ENCODE data around the gene HERC3. TPM values are rescaled to one million over a fixed set of nuclear protein-coding genes. Genes with fewer than 3 reads are reported as not detected.

The HERC3 gene
- total RNA-seq, 1 experiment from 2014 or later = 2.8 TPM

GRCh38 chr4:88720451-88721428 lies 128.5 kb downstream of the HERC3 start:
- DNase-seq (ENCODE audit: low spot score) = no peak

DNA sequence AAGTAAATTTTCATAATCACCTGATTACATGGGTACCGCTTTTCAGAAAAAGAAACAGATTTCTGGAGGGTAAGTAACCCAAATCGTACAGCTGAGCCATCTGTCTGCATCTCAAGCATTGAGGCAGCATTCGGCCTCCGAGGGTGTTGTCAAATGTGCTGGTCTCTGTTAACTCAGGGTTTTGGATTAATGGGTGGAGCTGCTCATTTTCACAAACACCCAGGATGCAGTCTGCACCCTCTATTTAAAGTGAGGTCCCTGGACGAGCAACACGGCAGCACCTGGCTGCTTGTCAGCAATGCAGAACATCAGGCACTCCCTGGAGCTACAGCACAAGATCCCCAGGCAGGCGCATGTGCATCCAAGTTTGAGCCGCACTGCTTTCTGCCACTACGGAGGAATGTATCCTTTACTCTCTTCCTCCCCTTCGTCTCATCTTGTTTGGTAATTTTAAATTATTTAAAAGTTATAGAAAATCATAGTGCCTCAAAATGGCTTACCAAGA lies 130.0 kb downstream of the HERC3 start:
- DNase-seq (ENCODE audit: low spot score) = no peak

DNA sequence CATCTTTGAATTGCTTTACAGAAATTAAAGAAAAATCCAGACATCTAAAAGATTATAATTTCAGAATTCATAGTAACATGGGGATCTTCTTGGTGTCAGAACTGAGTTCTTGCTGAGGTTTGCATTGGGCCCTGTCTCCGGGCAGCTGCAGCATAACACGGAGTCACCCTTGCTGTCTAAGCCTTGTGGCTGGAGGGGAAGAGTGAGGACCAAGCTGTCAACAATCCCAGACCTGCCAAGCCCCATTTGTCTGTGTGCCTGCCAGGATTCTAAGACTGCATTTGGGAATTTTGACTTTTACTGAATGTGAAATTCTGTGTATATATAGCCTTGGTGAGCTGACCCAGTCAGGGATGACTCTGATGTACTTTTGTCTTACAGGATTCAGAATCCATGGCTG lies 130.5 kb downstream of the HERC3 start:
- DNase-seq (ENCODE audit: low spot score) = no peak

GRCh38 chr4:88724406-88724805 lies 132.1 kb downstream of the HERC3 start:
- DNase-seq (ENCODE audit: low spot score) = no peak

DNA sequence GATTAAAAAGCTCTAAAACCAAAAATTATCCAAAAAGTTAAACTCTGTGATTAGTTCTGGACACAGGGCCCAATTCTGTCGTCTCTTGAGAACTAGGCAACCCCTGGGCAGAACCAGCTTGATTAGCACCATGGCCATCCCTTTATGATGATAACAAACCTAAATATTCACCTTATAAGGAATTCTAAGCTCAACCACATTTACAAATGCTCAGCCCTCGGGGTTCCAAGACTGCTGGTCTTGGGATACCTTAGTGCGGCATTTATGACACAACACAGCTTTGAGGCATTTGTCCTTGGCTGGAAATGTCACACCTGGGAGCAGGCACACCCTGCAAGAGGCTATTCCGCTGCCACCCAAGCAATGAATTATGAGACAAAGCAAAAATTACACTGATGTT lies 132.9 kb downstream of the HERC3 start:
- no peak for DNase-seq (ENCODE audit: low spot score)

DNA sequence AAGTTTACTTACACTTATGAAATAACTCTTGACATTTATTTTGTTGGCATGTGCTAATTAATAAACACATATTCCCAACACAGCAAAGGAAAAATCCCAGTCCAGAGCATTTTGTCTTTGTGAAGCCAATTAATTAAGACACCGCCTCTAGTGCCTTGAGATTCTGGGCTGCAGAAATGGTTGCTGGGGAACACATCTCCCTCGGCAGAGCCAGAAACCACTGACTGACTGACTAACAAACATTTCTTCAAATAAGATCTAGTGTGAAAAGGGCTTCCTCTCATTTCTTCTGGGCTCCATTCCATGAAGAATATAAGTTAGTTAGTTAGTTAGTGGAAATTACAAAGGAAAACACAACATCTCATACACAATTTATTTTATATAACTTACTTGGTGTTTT lies 133.7 kb downstream of the HERC3 start:
- no peak for DNase-seq (ENCODE audit: low spot score)

- no peak for DNase-seq (ENCODE audit: low spot score)
Observed at GRCh38 chr4:88728146-88728545, 135.9 kb downstream of the HERC3 start.

DNA sequence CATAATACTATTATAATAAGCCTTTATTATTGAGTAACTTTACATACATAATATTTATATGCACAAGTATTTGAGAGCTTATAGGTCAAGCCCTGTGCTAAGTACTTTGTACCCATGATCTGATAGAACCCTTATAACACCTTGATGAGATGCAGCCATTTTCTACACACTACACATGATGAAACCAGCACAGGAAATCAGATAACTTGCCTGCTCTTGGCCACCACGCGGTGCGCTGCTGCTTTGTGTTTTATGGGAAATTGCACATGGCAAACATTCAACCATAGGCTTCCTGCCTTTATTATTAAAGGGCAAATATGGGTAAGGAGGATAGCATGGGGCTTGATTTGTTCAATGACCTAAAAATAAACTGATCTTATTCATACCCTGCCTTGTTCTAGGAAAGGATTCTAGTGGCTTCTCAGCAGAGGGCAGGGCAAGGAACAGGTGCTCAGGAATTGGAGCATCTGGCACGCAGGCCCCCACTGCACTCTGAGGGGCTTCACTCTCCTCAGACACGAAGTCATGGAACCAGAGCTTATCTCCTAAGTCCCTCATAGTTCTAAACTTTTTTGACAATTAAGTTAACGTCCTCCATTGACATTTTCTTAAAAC lies 137.0 kb downstream of the HERC3 start:
- DNase-seq (ENCODE audit: low spot score) = no peak

DNA sequence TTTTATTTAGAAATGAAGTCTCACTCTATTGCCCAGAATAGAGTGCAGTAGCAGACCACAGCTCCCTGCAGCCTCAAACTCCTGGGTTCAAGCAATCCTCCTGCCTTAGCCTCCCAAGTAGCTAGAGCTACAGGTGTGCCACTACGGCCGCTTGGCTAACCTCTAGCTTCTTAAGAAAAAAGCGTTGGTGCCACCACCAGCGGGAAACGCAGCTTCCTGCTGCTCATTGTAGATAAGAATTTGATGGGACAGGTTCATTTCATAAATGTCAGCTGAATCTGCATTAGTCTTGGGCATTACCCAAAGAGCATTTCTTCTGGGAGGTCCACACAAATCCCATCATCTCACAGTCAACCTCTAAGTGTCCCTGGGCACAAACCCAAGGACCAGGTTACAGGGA lies 138.5 kb downstream of the HERC3 start:
- no peak for DNase-seq (ENCODE audit: low spot score)

DNA sequence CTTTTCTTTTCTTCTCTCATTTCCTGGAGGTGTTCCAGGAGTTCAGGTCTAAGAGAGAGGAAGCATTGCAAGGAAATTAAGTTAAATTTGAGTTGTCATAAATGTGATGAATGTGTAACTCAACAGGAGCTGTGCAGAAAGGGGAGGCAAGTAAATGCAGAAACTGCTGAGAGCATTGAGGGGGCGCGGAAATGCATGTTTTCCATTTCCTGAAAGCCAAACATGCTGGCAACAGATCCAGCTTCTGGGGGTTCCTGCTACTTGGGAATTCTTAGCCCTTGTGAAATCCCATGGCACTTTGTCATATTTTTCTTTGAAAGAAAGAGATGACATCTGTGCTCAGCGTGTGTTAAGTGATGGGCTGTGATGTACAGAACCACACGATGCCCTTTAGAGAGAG lies 139.1 kb downstream of the HERC3 start:
- DNase-seq (ENCODE audit: low spot score) = no peak

DNA sequence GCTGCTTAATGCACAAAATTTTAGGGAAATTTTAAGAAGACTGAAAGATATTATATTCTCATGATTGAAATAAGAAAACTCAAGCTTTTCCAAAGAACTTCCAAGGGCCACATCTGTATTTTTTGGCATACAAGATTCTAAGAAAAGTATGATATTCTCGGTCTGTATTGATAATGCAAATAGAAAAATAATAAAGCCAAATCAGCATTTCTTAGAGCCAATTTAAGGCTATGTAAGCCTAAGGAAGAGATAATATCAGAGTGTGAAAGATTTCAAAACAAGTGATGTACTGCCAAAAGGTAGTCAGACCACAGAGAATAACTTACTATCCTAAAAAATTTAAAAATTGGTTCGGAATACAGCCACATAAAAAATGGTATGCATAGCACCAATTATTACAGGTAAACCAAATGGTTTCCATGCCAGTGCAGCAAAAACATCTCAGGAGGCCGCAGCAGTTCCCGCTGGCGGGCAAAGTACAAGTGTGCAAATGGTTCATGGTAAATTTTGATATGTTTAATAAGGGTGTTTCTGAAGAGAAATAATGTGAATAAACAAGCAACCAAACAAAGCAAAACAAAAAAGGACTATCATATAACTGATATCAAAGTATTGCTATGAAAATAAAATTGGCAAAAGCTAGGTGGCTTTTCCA lies 140.6 kb downstream of the HERC3 start:
- no peak for DNase-seq (ENCODE audit: low spot score)

GRCh38 chr4:88734403-88734949 lies 142.2 kb downstream of the HERC3 start:
- DNase-seq (ENCODE audit: low spot score) = no peak

GRCh38 chr4:88735564-88735963 lies 143.3 kb downstream of the HERC3 start:
- no peak for DNase-seq (ENCODE audit: low spot score)

GRCh38 chr4:88736264-88736663 lies 144.0 kb downstream of the HERC3 start:
- DNase-seq (ENCODE audit: low spot score) = no peak

- DNase-seq (ENCODE audit: low spot score) = peak; percentile 39
Observed at GRCh38 chr4:88737307-88737941, 145.1 kb downstream of the HERC3 start.

DNA sequence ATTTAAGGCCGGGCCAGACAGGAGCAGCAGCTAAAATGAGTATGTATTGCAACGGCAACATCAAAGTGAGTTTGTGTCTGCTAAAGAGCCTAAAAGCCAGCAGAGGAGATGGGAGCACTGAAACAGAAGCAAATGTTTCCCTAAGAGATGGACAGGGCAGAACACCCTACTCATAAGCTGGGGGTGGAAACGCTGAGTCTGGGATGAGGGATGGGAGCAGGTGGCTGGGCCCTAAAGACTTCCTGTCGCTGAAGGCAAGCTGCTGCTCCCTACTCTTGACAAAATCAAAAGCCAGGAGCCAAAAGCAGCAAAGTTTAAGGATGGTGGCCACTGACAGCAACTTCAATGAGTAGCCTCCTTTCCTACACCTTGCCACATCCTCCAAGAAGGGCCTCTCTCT lies 145.9 kb downstream of the HERC3 start:
- no peak for DNase-seq (ENCODE audit: low spot score)

DNA sequence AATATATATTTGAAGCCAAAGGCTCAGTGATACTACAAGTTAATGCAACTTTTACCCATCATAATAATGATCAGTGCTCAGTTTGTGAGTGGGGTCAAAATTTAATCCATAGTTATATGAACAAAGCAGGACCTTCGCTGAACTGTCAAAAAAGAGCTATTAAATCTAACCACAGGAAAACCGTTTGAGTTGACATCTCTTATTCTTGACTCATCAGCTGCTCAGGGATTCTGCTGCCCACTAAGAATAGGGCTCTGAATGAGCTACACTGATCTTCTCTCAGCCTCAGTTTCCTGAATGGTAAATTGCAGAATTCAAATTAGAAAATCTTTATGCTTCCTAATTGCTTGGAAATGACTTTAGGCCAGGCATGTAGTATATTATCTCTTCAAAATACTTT lies 150.3 kb downstream of the HERC3 start:
- no peak for DNase-seq (ENCODE audit: low spot score)

GRCh38 chr4:88743696-88744095 lies 151.4 kb downstream of the HERC3 start:
- DNase-seq (ENCODE audit: low spot score) = peak; percentile 4

DNA sequence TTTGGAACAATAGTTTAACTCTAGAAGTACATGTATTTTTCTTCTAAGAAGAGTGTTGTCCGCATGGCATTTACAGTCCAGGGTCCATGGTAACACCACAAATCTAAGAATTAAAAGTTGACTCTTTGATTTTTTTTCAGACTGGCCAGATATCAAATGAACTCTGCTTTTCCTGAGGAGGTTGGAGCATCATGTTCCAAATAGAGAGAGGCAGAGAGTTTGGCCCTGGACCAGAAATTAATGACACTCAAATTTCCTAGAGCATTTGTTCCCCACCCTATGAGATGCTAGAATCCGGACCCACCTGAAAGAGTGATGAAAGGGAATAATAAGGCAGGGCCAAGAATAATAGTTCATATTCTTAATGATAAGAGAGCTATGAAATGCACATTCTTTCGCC lies 152.3 kb downstream of the HERC3 start:
- no peak for DNase-seq (ENCODE audit: low spot score)

DNA sequence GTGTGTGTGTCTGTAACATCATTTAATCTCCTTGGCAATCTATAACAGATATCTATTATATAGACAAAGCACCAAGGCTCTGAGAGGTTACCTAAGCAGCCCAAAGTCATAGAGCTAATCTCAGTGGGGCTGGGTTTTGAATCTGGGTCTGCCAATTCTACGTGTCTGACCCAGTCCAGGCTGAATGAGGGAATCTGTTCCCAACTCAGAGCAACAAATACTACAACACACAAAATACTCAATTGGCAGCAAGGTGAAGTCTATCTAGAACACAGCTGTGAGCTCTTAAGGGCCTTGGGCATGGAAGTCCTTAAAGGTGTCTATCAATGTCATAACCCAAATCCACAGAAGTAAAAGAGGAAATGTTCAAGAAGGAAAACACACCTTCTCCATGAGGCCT lies 152.9 kb downstream of the HERC3 start:
- DNase-seq (ENCODE audit: low spot score) = no peak

- DNase-seq (ENCODE audit: low spot score) = no peak
Observed at GRCh38 chr4:88745581-88746163, 153.4 kb downstream of the HERC3 start.

Measured in A172 (cell line).